NK-92 (cell line): ENCODE data around the gene KITLG.
"Not testable (repeated sequence)": the region's sequence is repeated elsewhere in the genome, so short reads cannot be mapped to it uniquely, and the experiment has no call there.

ENCODE experiments used
- DNase-seq: peaks from one replicate; lab custom pipeline; 2025; ENCODE audit not compliant: unreplicated experiment; lab: John Stamatoyannopoulos, UW

Gene KITLG

GRCh38 chr12:88577537-88577936, 2.7 kb downstream of the KITLG start:
- DNase-seq: no peak

GRCh38 chr12:88576866-88577265, 3.4 kb downstream of the KITLG start:
- no peak for DNase-seq

GRCh38 chr12:88575361-88575970, 4.8 kb downstream of the KITLG start:
- no peak for DNase-seq

- DNase-seq: no peak
These were observed 6.0 kb downstream of the KITLG start for GRCh38 chr12:88574278-88574677.

GRCh38 chr12:88573583-88573982, 6.7 kb downstream of the KITLG start:
- DNase-seq: no peak

GRCh38 chr12:88572781-88573549, 7.3 kb downstream of the KITLG start:
- DNase-seq: no peak

- DNase-seq: no peak
These were observed 8.7 kb downstream of the KITLG start for GRCh38 chr12:88571543-88571942.

- DNase-seq: no peak
These were observed 10.2 kb downstream of the KITLG start for GRCh38 chr12:88570103-88570502.

- no peak for DNase-seq
These were observed 13.8 kb downstream of the KITLG start for GRCh38 chr12:88566430-88566829.

- no peak for DNase-seq
These were observed 17.3 kb downstream of the KITLG start for GRCh38 chr12:88562846-88563582.

- DNase-seq: no peak
These were observed 18.1 kb downstream of the KITLG start for GRCh38 chr12:88562151-88562550.

GRCh38 chr12:88559772-88560171, 20.5 kb downstream of the KITLG start:
- DNase-seq: no peak

GRCh38 chr12:88559199-88559598, 21.1 kb downstream of the KITLG start:
- no peak for DNase-seq

GRCh38 chr12:88558340-88558867, 21.9 kb downstream of the KITLG start:
- no peak for DNase-seq

GRCh38 chr12:88556213-88556774, 24.0 kb downstream of the KITLG start:
- DNase-seq: no peak

GRCh38 chr12:88553941-88554658, 26.2 kb downstream of the KITLG start:
- DNase-seq: no peak

GRCh38 chr12:88552610-88553079, 27.6 kb downstream of the KITLG start:
- DNase-seq: no peak

GRCh38 chr12:88549929-88550328, 30.3 kb downstream of the KITLG start:
- no peak for DNase-seq

- DNase-seq: not testable (repeated sequence)
These were observed 32.3 kb downstream of the KITLG start for GRCh38 chr12:88547949-88548348.

- DNase-seq: no peak
These were observed 33.4 kb downstream of the KITLG start for GRCh38 chr12:88546853-88547252.

GRCh38 chr12:88546226-88546625, 34.0 kb downstream of the KITLG start:
- DNase-seq: no peak
